HG03039 (cell line): ENCODE measurements around the gene EXOSC3.
"Not testable (repeated sequence)": the region's sequence is repeated elsewhere in the genome, so short reads cannot be mapped to it uniquely, and the experiment has no call there.

ENCODE experiments used
- ATAC-seq: cut with Tn5 transposase; IDR thresholded peaks from one replicate; pipeline ENCODE4 v1.9.1; 2021; ENCODE audit warnings: mild to moderate bottlenecking, moderate library complexity; ENCODE audit not compliant: unreplicated experiment

EXOSC3 gene

DNA sequence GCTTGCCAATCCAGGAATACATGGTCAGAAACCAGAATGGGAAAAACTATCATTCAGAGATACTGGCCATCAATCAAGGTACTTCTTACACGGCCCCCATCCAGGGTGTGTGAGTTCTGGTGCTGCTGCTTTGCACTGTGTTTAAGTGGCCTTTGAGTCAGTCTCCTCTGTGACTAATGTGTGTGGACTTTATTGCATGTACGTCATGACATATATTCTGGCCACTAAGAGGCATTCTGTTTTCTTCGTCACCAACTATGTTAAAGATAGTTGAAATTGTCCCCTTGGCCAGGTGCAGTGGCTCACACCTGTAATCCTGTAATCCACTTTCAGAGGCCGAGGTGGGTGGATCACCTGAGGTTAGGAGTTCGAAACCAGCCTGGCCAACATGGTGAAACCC, 8.5 kb downstream of the EXOSC3 start:
- ATAC-seq, result no peak

DNA sequence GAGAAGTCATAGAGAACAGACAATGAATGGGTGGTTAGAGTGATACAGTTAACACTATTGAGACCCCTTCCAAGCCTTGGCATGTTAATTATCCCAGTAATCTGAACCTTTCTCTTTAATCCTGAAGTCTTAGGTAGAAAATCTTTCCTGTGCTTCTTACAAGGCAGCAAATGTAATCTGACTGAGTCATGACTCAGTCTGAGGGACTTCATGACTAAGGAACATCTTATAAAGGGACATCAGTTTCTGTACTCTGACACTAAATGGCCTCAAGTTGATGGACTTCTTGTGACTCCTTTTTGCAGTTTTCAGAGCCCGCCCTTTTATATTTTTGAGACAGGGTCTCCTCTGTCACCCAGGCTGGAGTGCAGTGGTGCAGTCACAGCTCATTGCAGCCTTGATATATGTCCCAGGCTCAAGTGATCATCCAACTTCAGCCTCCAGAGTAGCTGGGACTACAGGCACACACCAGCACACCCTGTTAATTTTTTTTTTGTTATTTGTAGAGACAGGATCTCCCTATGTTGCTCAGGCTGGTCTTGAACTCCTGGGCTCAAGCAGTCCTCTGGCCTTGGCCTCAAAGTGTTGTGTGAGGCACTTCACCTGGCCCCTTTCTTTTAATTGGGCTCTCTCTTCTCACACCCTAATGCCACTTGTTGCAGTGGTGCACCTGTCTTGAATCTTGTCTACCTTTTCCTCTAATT, 9.5 kb downstream of the EXOSC3 start:
- no peak for ATAC-seq

DNA sequence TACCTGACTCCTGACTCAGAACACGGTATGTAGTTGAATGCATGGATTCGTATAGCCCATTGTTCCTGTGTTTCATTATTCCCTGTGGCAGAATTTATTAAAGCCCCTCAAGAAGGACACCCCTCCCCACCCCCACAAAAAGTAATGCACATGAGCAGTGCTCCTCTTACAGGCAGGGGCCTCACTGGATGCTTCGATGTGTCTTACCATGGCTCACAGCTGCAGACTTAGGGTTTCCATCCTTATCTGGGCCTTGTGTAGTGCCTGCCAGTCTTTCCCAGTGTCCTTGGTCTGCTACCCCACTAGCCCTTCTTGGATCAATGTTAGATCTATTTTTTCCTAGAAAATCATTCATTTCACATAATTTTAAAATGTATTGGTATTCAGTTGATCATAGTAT, 14.9 kb downstream of the EXOSC3 start:
- no peak for ATAC-seq

DNA sequence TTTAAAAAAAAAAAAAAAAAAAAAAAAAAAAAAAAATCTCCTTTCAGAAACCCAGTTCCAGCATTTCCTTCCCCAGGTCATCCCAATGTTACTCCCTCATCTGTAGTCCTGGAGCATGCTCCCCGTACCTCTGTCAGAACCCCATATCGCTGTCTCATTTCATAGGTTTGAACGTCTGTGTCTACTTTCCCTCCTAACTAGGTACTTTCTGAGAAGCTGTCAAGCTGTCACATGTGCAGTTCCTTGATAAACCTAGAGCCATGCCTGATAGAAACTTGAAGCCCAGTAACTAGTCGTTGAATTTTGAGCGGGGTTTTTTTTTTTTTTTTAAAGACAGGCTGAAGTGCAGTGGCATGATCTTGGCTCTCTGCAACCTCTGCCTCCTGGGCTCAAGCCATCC, 15.6 kb downstream of the EXOSC3 start:
- ATAC-seq, result no peak

- ATAC-seq, result not testable (repeated sequence)
Measured at GRCh38 chr9:37765263-37765662, 19.6 kb downstream of the EXOSC3 start.

GRCh38 chr9:37761511-37761910, 23.4 kb downstream of the EXOSC3 start:
- ATAC-seq, result no peak

DNA sequence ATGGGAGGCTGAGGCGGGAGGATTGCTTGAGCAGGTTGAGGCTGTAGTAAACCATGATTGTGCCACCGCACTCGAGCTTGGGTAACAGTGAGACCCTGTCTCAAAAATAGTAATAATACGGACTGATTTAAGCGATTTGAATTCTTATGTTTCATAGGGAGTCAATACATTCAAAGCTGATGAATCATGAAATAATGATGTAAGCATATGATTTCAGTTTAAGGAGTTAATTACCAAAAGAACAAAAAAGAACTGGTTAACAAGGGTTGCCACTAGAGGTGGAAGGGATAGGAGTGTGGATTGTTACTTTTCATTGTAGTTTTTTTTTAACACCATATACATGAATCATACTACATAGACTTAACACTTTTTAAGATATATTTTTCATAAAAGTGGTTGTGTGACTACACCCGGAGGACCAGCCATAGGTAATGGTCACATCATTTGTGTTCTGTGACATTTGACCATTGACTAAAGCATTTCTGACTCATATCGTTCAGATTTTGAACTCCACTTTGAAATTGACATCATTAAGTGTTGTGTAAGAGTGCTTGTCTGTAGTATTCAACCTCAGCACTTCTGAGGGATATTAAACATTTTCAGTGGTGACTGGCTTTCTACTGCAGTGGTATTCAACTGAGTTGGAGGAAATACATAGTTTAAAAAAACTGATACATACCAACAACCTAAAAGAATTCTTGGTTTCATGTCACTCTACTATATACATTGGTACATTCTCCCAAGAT, 24.3 kb downstream of the EXOSC3 start:
- no peak for ATAC-seq

- no peak for ATAC-seq
Measured at GRCh38 chr9:37758747-37759146, 26.1 kb downstream of the EXOSC3 start.

DNA sequence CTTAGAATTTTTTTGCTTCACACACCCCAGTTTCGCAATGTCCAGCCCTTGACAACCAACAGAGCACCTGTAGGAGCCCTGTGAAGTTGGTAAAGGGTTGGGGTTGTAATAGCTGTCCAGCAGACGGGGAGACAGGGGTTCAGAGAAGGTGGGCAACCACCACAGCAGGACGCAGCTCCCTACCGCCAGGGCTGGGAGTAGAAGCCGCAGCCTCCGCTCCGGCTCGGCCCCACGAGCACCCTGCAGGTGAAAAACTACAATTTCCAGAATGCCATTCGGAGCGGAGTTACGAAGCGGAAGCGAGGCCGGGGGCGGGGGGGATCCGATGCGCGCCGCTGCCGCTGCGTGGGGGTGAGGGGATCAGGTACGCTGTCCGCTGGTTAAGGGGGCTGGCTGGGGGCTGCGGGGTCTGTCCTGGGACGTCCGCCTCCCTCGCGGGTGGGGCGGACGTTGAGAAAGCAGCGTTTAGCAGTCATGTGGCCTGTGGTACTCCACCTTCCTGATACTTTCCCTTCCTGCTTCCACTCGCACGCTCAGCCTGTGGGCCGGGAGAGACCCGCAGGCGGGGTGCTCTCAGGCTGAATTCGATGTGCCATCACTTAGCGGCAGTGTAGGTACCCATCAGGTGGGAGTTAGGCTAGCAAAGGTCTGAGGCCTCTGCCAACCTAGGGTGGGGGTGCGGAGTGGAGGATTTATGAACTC, 31.2 kb downstream of the EXOSC3 start, which contains the start of gene TRMT10B:
TSS of gene TRMT10B (plus strand) at position 317 of the 702 bp plus-strand sequence. CDS start 8,127 bp downstream, outside the sequence.
- ATAC-seq, result peak; percentile 68

DNA sequence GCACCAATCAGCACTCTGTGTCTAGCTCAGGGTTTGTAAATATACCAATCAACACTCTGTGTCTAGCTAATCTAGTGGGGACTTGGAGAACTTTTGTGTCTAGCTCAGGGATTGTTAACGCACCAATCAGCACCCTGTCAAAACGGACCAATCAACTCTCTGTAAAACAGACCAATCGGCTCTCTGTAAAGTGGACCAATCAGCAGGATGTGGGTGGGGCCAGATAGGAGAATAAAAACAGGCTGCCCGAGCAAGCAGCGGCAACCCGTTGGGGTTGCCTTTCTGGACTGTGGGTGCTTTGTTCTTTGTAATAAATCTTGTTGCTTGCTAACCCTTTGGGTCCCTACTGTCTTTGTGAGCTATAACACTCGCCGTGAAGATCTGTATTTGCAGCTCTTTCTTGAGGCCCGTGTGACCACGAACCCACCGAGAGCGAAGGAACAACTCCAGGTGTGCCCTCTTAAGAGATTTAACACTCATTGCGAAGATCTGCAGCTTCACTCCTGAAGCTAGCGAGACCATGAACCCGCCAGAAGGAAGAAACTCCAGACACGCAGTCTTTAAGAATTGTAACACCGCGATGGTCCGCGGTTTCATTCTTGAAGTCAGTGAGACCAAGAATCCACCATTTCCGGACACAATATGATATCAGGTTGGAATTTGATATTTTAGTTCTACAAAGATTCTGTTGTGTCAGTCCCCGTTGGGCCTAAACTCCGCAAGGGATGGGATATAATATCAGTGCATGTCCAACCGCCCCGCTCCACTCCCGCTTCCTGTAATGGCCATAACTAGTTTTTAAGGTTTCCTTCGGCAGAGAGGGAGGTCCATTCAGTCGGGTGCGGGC, 32.0 kb downstream of the EXOSC3 start:
- ATAC-seq, result no peak

GRCh38 chr9:37752112-37752511, 32.8 kb downstream of the EXOSC3 start:
- ATAC-seq, result not testable (repeated sequence)

- ATAC-seq, result not testable (repeated sequence)
Measured at GRCh38 chr9:37751704-37752103, 33.2 kb downstream of the EXOSC3 start.

GRCh38 chr9:37751186-37751585, 33.7 kb downstream of the EXOSC3 start:
- no peak for ATAC-seq

DNA sequence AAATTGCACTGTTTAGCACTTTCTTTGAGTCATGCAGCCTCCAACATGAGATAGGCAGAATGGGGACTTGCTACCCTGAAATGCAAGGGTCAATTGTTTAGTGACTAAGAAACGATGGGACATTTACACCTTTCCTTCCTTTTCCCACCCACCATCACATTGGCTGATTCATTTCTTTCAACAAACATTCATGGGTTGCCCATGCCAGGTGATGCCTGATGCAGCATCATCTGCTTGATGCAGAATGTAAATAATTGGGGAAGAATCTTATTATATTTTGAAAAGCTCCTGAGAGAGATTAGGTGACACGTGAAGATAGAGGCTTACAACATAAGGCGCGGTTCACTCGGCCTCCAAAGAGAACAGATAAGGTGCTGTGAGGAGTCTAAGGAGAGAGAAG, 35.7 kb downstream of the EXOSC3 start:
- ATAC-seq, result no peak

DNA sequence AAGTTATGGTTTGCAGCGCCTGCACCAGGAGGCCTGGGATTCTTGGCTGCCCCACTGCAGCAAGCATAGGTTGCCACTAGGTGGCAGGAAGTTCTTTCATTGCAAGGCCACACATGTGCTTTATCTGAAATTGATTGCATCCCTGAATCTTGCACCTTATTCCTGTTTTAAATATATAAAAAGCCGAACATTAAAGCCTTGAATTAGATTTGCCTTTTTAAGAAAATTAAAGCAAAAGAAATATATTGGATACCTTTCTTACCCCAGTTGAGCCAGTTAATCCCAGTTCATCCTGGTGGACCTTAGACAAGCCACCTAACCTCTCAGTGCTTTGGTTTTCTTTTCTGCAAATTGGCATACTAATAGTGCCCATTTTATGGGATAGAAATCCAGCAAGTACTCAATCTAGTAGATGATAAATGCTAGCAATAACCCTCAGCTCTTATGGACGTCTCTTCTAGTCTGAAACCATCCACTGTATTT, 37.6 kb downstream of the EXOSC3 start:
- ATAC-seq, result no peak

DNA sequence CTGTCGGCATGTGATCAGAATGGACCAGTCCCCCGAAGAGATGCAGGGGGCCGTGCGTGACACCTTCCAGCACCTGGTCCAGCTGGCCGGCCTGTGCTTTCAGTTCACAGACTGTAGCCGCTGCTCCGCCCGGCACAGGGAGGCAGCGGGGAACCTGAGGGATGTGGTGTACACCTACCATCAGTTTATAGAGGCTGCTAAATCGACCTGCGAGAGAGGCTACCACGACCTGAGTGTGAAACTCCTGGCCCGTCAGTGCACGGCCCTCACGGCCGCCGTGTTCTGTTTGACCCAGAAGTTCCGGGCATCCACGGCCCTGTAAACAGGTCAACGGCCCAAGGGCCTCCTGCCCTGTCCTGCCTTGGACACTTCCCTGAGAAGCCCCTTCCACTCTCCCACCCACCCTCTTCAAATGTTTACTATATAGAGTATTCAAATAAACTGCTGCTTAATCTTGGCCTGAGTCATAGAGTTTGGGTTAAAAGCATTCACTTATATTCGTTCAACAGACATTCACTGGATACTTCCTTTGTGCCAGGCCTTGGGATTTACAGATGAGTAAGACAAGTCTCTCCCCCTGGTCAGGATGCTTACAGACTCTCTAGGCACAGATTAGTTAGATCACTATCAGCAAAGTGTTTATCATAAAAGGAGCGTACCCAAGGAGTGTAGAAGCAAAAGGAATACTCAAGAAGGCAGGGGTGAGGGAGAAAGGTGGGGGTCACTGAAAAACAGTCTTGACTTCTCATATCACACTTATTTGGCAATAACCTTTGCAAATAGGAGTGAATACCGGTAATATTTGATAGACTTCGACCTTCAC, 38.2 kb downstream of the EXOSC3 start:
- no peak for ATAC-seq

GRCh38 chr9:37745970-37746369, 38.9 kb downstream of the EXOSC3 start:
- ATAC-seq, result no peak

- ATAC-seq, result no peak
Measured at GRCh38 chr9:37740631-37741328, 44.1 kb downstream of the EXOSC3 start.

DNA sequence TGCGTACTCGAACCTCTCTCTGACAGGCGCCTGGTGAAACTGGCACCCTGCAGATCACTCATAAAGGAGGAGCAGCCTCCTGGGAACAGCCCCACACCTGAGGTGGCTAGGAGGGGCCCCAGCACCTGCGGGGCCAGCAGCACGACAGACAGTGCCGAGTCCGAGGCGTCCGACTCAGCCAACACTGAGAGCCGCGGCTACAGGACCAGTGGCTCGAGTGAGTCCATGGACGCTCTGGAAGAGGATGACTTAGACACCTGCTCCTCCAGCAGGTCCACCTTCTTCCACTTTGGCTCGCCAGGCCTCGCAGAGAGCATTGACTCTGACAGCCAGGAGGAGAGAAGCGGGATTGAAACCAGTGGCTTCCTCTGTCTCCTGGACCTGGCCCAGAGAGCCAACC, 44.7 kb downstream of the EXOSC3 start:
- ATAC-seq, result no peak
